ENCODE results near the gene NUDT11. TPM values are rescaled to one million over a fixed set of nuclear protein-coding genes. Genes with fewer than 3 reads are reported as not detected.
A peak's percentile ranks its signal among the peaks of the same experiment; 100 is the strongest.
"Not testable (repeated sequence)": the region's sequence is repeated elsewhere in the genome, so short reads cannot be mapped to it uniquely, and the experiment has no call there.

The NUDT11 gene
- polyA plus RNA-seq, 1 of the 3 experiments (the other 2 are of a cell fraction): 7.6 TPM

- POLR2A ChIA-PET: not testable (repeated sequence)
These were observed 497 bp downstream of the NUDT11 start for GRCh38 chrX:51495701-51496488.

DNA sequence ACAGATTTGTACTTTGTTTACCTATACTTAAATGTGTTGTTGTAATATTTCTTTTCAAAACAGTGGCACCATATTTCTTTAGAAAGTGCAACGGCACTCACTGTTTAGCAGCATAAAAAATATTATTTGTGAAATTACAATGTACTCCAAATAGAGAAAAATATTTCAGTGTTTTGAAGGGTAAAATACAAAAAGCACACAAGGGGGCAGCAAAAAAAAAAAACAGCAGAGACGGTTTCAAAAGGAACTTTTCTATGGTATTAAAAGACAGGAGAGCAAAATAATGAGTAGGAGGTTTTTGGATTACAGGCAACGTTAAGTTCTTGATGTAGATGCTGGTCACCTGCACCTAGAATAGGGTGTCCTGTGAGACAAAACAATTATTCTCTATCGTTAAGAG, 2.0 kb downstream of the NUDT11 start:
- Histone ChIP-seq H3K9me2 (no peaks in the 10 kb centered on the region), H3K9me3 (no peaks in the 10 kb centered on the region), H3K4me2 (peak overlapping the region; percentile 78), H3K36me3 (replicated peaks in 1 of 2; ENCODE audit: control insufficient read depth in 1 of 2, insufficient read depth in 2 of 2, low read length in 1 of 2) (peaks cover 0 to 3% of the 10 kb centered on the region in 2 experiments), H3K79me2 (ENCODE audit: insufficient read depth) (peaks cover 15% of the 10 kb centered on the region), H4K20me1 (ENCODE audit: insufficient read depth) (no peaks in the 10 kb centered on the region), H3K4me1 (ENCODE audit: control insufficient read depth in 1 of 2, insufficient read depth in 2 of 2, low read depth in 1 of 2, low read length in 1 of 2) (no peaks in the 10 kb centered on the region; a peak in 1 of 4 replicates), H3K27ac (ENCODE audit: low read depth in 2 of 2, low read length in 1 of 2) (no peak overlapping the region), H3F3A (replicated peaks; ENCODE audit: insufficient read depth) (no peaks in the 10 kb centered on the region), H3K4me3 (ENCODE audit: low read depth in 2 of 2, low read length in 1 of 2) (peak overlapping the region; percentile 52 to 58), H3K9ac (no peak overlapping the region), H2AFZ (ENCODE audit: low read depth) (no peak overlapping the region), H3K27me3 (ENCODE audit: insufficient read depth) (no peaks in the 10 kb centered on the region)
- 6% methylated on average over 4 of the region's 4 CpGs for WGBS (ENCODE audit: low lambda C conversion rate)
- ChIA-PET POLR2A (no interaction called here), CTCF (interaction anchor here (0.7 kb wide), 1 partner anchor 29 kb away, joined by 3 read pairs; no protein-coding TSS in a partner anchor)
- no peak for DNase-seq
- no peak for TF ChIP-seq GATA2 (CRISPR knock-in tag; IDR thresholded peaks at IDR 0.05)
- TF ChIP-seq RAD21 (IDR thresholded peaks at IDR 0.05; ENCODE audit: low read length): 0 out of 2 replicates have a peak, but pooled peaks have one; percentile 7
- TF ChIP-seq, protein P1, sequence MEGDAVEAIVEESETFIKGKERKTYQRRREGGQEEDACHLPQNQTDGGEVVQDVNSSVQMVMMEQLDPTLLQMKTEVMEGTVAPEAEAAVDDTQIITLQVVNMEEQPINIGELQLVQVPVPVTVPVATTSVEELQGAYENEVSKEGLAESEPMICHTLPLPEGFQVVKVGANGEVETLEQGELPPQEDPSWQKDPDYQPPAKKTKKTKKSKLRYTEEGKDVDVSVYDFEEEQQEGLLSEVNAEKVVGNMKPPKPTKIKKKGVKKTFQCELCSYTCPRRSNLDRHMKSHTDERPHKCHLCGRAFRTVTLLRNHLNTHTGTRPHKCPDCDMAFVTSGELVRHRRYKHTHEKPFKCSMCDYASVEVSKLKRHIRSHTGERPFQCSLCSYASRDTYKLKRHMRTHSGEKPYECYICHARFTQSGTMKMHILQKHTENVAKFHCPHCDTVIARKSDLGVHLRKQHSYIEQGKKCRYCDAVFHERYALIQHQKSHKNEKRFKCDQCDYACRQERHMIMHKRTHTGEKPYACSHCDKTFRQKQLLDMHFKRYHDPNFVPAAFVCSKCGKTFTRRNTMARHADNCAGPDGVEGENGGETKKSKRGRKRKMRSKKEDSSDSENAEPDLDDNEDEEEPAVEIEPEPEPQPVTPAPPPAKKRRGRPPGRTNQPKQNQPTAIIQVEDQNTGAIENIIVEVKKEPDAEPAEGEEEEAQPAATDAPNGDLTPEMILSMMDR (IDR thresholded peaks at IDR 0.05): peak; percentile 56
- TF ChIP-seq NRF1 (IDR thresholded peaks at IDR 0.05; ENCODE audit: low read depth, low read length): no peak

More at GRCh38 chrX:51495701-51496488, 497 bp downstream of the NUDT11 start:
- H3K4me1 ChIP-seq (ENCODE audit: control insufficient read depth in 1 of 2, insufficient read depth in 2 of 2, low read depth in 1 of 2, low read length in 1 of 2); H3K27ac ChIP-seq (ENCODE audit: low read depth in 2 of 2, low read length in 1 of 2); H3K9me3 ChIP-seq; H3K27me3 ChIP-seq (ENCODE audit: insufficient read depth); H3K9me2 ChIP-seq; CTCF ChIA-PET; H3F3A ChIP-seq (replicated peaks; ENCODE audit: insufficient read depth); H3K36me3 ChIP-seq (replicated peaks in 1 of 2; ENCODE audit: control insufficient read depth in 1 of 2, insufficient read depth in 2 of 2, low read length in 1 of 2); H4K20me1 ChIP-seq (ENCODE audit: insufficient read depth): not testable (repeated sequence)
- peak overlapping the region; percentile 63 for H3K9ac ChIP-seq
- H3K4me3 ChIP-seq (ENCODE audit: low read depth in 2 of 2, low read length in 1 of 2): peak overlapping the region; percentile 52 to 58
- peak; percentile 13 for DNase-seq
- peak overlapping the region; percentile 62; the same call in 1 of the 2 replicates for H2AFZ ChIP-seq (ENCODE audit: low read depth)
- TF ChIP-seq MAX (IDR thresholded peaks at IDR 0.05; ENCODE audit: low read depth) (peak; percentile 36; the same call in 1 of the 2 replicates), MXI1 (IDR thresholded peaks at IDR 0.05; ENCODE audit: low read depth, low read length) (0 out of 2 replicates have a peak, but pooled peaks have one; percentile 3)
- WGBS (ENCODE audit: low lambda C conversion rate): 34% methylated on average over 39 of the region's 60 CpGs
- peak overlapping the region; percentile 78 for H3K4me2 ChIP-seq
- H3K79me2 ChIP-seq (ENCODE audit: insufficient read depth): peaks cover 15% of the 10 kb centered on the region

DNA sequence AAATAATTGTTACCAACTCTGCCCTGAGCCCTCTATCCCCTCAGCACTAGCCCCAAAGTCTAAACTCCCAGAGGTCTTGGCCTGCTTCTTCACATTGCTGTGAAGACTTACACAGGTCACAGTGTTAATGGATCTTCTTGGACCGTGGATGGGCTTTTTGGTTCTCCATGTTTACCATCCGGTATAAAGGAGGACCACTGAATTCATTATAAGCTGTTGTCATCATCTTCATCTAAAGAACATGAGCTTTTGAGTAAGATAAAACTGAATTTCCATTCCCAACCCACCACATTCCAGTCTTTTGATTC, 8.5 kb downstream of the NUDT11 start:
- CTCF ChIA-PET: interaction anchor here (0.6 to 2.7 kb wide), 10 partner anchors 10 to 1096 kb away, joined by 3 to 29 read pairs (median 6); no protein-coding TSS in a partner anchor
- Histone ChIP-seq H3K79me2 (ENCODE audit: insufficient read depth) (no peaks in the 10 kb centered on the region), H3F3A (replicated peaks; ENCODE audit: insufficient read depth) (no peaks in the 10 kb centered on the region), H4K20me1 (ENCODE audit: insufficient read depth) (no peaks in the 10 kb centered on the region), H3K4me2 (no peak overlapping the region), H3K9ac (no peak overlapping the region), H3K9me2 (no peaks in the 10 kb centered on the region), H3K9me3 (no peaks in the 10 kb centered on the region), H3K27me3 (ENCODE audit: insufficient read depth) (no peaks in the 10 kb centered on the region), H3K4me1 (ENCODE audit: control insufficient read depth in 1 of 2, insufficient read depth in 2 of 2, low read depth in 1 of 2, low read length in 1 of 2) (no peaks in the 10 kb centered on the region), H3K4me3 (ENCODE audit: low read depth in 2 of 2, low read length in 1 of 2) (no peak overlapping the region), H2AFZ (ENCODE audit: low read depth) (peak overlapping the region; percentile 36; the same call in 1 of the 2 replicates), H3K27ac (ENCODE audit: low read depth in 2 of 2, low read length in 1 of 2) (no peak overlapping the region), H3K36me3 (replicated peaks in 1 of 2; ENCODE audit: control insufficient read depth in 1 of 2, insufficient read depth in 2 of 2, low read length in 1 of 2) (no peaks in the 10 kb centered on the region)
- no peak for DNase-seq
- WGBS (ENCODE audit: low lambda C conversion rate): 63% methylated on average over 2 of the region's 2 CpGs
- POLR2A ChIA-PET: no interaction called here
- TF ChIP-seq NFIC (IDR thresholded peaks at IDR 0.05; ENCODE audit: borderline replicate concordance) (no peak), SMC3 (IDR thresholded peaks at IDR 0.05; ENCODE audit: low read depth, low read length) (no peak), GATA2 (CRISPR knock-in tag; IDR thresholded peaks at IDR 0.05) (no peak), RAD21 (IDR thresholded peaks at IDR 0.05; ENCODE audit: low read length) (no peak), YY1 (IDR thresholded peaks at IDR 0.05; ENCODE audit: low read depth) (no peak), RXRA (IDR thresholded peaks at IDR 0.05; ENCODE audit: borderline replicate concordance, low read depth) (no peak), FOSL2 (IDR thresholded peaks at IDR 0.05; ENCODE audit: borderline replicate concordance, low read depth) (no peak)
- TF ChIP-seq, protein P1 (IDR thresholded peaks at IDR 0.05): no peak
- TF ChIP-seq, protein P2, sequence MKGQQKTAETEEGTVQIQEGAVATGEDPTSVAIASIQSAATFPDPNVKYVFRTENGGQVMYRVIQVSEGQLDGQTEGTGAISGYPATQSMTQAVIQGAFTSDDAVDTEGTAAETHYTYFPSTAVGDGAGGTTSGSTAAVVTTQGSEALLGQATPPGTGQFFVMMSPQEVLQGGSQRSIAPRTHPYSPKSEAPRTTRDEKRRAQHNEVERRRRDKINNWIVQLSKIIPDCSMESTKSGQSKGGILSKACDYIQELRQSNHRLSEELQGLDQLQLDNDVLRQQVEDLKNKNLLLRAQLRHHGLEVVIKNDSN (IDR thresholded peaks at IDR 0.05; ENCODE audit: borderline replicate concordance, low read depth): no peak
- TF ChIP-seq, protein P3, sequence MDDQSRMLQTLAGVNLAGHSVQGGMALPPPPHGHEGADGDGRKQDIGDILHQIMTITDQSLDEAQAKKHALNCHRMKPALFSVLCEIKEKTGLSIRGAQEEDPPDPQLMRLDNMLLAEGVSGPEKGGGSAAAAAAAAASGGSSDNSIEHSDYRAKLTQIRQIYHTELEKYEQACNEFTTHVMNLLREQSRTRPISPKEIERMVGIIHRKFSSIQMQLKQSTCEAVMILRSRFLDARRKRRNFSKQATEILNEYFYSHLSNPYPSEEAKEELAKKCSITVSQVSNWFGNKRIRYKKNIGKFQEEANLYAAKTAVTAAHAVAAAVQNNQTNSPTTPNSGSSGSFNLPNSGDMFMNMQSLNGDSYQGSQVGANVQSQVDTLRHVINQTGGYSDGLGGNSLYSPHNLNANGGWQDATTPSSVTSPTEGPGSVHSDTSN (IDR thresholded peaks at IDR 0.05): no peak

Data from SK-N-SH (cell line).